Nephron (organoid): ENCODE results near the gene P2RY1.

ENCODE experiments used
- H3K27ac Mint-ChIP-seq, 3 experiments: 2 replicates each; pipeline ENCODE4 v1.8.0; 2020; ENCODE audit warnings: mixed read lengths in 3 of 3, mild to moderate bottlenecking in 2 of 3, moderate library complexity in 1 of 3
- H3K27me3 Mint-ChIP-seq: 2 replicates; pipeline ENCODE4 v1.8.0; 2021; ENCODE audit warnings: low read depth, mild to moderate bottlenecking, moderate library complexity, mixed read lengths
- H3K36me3 Mint-ChIP-seq: 2 replicates; pipeline ENCODE4 v1.8.0; 2020; ENCODE audit warnings: low read depth, mixed read lengths
- H3K4me1 Mint-ChIP-seq: 2 replicates; pipeline ENCODE4 v1.8.0; 2020; ENCODE audit warnings: mixed read lengths
- H3K4me3 Mint-ChIP-seq, 3 experiments: 2 replicates each; pipeline ENCODE4 v1.8.0; 2020; ENCODE audit warnings: mild to moderate bottlenecking in 3 of 3, mixed read lengths in 3 of 3, moderate library complexity in 2 of 3
- H3K9me3 Mint-ChIP-seq: 2 replicates; pipeline ENCODE4 v1.8.0; 2020; ENCODE audit warnings: mixed read lengths
- TF ChIP-seq, protein P1 (sequence below), 3 experiments: fragments of 200-600 bp; sonication (generic); IDR thresholded peaks; one replicate each; pipeline ENCODE4 v1.5.0; 2021; ENCODE audit warnings: antibody characterized with exemption in 3 of 3; ENCODE audit not compliant: unreplicated experiment in 3 of 3

P2RY1 gene, protein sequence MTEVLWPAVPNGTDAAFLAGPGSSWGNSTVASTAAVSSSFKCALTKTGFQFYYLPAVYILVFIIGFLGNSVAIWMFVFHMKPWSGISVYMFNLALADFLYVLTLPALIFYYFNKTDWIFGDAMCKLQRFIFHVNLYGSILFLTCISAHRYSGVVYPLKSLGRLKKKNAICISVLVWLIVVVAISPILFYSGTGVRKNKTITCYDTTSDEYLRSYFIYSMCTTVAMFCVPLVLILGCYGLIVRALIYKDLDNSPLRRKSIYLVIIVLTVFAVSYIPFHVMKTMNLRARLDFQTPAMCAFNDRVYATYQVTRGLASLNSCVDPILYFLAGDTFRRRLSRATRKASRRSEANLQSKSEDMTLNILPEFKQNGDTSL

DNA sequence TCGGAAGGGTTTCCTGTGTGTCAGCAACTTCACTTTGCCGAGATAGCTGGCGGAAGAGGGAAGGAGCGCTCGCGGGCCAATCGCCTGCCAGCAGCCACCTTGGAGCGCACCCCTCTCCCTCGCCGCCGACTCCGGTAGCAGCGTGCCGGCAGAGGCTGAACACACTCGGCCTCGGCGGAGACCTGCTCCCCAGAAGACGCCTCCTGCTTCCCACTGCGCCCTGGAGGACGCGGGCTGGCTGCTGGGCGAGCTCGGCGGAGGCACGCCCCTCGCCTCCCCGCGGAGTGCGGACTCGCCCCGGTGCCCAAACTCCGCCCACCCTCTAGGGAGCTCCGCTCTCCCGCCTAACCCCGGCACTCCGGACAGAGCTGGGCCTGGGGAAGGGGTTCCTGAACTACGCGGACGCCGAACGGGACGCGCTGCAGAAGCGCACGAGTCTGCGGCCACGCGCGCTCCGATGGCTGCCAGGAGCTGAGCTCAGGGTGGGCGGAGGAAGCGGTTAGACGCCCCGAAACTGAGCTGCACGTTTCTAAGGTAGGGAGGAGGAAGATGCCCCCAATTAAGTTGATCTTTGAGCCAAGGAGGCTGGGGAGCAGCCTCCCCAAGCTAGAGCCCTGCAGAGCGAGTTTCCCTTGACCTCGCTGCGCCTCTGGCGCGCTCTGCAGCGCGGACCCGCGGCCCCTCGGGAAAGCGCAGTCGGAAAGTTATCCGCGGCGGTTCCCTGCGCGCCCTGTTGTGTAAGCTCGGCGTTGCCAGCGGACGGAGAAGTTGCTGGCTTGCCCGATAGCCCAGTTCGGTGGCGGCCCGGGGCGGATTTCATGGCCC is at the start of gene P2RY1:
Gene P2RY1, plus strand, starts transcription at position 356 of the 825 bp plus-strand sequence. CDS start 652 bp downstream, outside the sequence.
- H3K36me3 Mint-ChIP-seq, result no peaks in the 10 kb centered on the region

DNA sequence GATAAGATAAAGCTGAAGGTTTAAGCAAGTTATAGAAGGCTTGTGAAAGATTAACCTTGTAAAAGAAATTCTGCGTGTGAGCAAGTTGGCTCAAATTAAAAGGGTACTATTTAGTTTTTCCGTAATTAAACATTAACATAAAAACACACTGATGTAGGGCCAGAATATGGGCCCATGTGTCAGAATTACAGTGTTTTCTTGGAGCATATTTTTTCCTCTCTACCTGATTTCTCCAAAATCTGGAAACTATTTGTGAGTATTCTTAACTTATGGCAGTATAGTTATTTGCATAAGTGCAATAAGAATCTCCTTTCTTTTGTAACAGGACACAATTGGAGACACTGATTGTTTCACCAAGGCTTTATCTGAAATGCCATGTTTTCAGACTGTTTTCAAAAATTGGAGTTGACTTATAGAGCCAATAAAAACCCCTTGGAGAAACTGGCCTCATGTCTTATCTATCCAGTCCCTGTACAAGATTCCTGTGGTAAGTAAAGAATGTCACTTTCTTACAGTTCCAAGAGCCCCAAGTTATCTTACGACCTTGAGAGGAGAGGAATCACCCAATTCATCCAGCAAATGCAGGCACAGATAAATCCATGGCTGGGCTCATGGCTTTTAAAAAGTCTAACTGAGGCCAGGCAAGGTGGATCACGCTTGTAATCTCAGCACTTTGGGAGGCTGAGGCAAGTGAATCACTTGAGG is 47.8 kb upstream of the P2RY1 start:
- Mint-ChIP-seq H3K27ac (no peak overlapping the region), H3K36me3 (peaks cover 3% of the 10 kb centered on the region), H3K4me3 (no peak overlapping the region), H3K27me3 (no peaks in the 10 kb centered on the region), H3K4me1 (no peaks in the 10 kb centered on the region), H3K9me3 (peaks cover 15% of the 10 kb centered on the region)
- TF ChIP-seq, protein P1, sequence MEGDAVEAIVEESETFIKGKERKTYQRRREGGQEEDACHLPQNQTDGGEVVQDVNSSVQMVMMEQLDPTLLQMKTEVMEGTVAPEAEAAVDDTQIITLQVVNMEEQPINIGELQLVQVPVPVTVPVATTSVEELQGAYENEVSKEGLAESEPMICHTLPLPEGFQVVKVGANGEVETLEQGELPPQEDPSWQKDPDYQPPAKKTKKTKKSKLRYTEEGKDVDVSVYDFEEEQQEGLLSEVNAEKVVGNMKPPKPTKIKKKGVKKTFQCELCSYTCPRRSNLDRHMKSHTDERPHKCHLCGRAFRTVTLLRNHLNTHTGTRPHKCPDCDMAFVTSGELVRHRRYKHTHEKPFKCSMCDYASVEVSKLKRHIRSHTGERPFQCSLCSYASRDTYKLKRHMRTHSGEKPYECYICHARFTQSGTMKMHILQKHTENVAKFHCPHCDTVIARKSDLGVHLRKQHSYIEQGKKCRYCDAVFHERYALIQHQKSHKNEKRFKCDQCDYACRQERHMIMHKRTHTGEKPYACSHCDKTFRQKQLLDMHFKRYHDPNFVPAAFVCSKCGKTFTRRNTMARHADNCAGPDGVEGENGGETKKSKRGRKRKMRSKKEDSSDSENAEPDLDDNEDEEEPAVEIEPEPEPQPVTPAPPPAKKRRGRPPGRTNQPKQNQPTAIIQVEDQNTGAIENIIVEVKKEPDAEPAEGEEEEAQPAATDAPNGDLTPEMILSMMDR (IDR thresholded peaks at IDR 0.05; ENCODE audit: unreplicated experiment in 3 of 3), result no peak

More for the DNA sequence above, at the start of gene P2RY1:
- TF ChIP-seq, protein P1 (IDR thresholded peaks at IDR 0.05; ENCODE audit: unreplicated experiment in 3 of 3), result peak in 2 of 3 experiments; percentile 41 to 45
- H3K4me1 Mint-ChIP-seq, result peaks cover 19% of the 10 kb centered on the region
- peaks cover 61% of the 10 kb centered on the region for H3K27me3 Mint-ChIP-seq
- H3K27ac Mint-ChIP-seq, result peak within 1 kb of the TSS; percentile 34 to 85 (median 64)
- H3K9me3 Mint-ChIP-seq, result no peaks in the 10 kb centered on the region
- peak within 1 kb of the TSS; percentile 93 to 98 (median 97) for H3K4me3 Mint-ChIP-seq

DNA sequence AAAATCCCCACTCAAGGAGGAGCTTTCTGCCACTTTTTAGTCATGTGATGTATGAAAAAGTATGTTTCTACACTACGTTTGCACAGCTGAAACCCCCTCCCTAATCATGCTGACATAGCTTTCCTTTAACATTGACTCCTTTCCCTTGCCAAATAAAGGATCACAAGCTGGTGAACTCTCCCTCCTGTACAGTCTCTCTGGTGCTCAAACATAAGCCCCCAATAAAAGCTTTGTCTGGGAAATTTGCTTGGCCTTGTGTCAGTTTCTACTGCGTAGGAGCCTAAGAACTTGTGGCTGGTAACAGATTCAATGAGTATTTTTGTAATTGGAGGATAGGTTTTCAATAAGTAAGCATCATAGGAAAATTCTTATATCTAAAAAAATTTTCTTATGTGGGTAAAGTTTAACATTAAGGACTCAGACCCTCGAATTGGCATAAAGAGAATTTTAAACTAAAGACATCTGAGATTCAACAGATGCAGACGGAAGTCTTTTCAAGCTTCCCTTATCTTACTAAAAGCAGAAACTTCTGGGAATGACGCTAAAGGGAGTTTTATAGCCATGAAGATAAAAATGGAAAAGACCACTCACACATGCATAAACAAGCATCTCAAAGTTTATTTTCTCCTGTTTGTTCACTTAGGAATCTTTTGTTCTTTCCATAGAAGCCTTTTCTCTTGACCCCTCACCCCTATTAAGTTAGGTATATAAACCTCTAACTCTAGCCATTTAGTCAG is 44.1 kb upstream of the P2RY1 start:
- Mint-ChIP-seq H3K9me3 (peaks cover 8% of the 10 kb centered on the region), H3K36me3 (peaks cover 3% of the 10 kb centered on the region), H3K27me3 (no peaks in the 10 kb centered on the region), H3K4me3 (no peak overlapping the region), H3K27ac (no peak overlapping the region), H3K4me1 (no peaks in the 10 kb centered on the region)
- TF ChIP-seq, protein P1 (IDR thresholded peaks at IDR 0.05; ENCODE audit: unreplicated experiment in 3 of 3), result no peak

DNA sequence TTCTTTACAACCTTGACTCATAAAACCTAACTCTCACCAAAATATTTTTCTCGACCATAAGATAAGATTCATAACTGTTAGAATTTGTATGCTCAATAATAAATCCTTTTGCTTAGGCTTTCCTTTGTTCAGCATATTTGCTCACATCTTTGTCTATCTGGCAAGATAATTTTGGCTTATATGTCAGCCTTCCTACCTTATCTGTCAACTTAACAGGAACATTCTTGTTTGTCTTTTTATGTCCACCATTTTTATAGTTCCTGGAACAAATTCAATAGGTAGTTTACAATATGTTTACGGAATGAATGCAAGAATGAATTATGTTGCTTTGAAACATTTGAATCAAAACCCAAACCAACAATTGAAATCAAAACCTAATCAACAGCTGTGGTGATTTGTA is 41.0 kb upstream of the P2RY1 start:
- Mint-ChIP-seq H3K36me3 (no peaks in the 10 kb centered on the region), H3K4me1 (no peaks in the 10 kb centered on the region), H3K27ac (no peak overlapping the region), H3K27me3 (no peaks in the 10 kb centered on the region), H3K9me3 (no peaks in the 10 kb centered on the region), H3K4me3 (no peak overlapping the region)
- TF ChIP-seq, protein P1 (IDR thresholded peaks at IDR 0.05; ENCODE audit: unreplicated experiment in 3 of 3), result no peak

DNA sequence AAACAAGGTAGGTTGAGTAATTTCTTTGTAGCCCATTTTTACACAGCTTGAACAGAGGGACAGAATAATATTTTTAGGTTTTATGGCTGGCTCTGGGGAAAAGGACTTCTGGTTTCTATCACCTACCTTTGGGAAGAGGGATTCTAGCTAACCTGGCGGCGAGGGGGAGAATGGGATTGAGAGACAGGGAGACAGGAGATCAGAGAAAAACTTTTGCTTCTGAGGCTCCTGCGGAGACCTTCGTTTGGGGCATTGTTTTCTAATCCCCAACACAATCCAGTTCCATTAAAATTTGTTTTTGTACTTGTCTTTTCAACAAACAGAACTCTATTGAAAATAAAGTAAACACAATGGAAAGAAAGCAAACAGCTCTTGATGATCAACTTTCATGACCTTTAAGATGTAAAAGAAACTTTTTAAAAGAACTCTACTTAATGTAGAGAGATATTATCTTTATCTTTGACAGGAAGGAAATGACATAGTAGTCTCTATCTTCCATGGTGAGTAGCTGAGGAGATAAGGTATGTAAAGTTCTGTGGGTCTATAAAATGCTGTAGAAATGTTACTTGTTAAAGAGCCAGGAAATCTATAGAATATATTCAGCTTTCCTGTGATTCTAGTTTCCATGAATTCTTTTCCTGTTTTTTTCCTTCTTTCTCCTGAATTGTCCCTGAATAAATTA is 37.0 kb upstream of the P2RY1 start:
- TF ChIP-seq, protein P1 (IDR thresholded peaks at IDR 0.05; ENCODE audit: unreplicated experiment in 3 of 3), result no peak
- Mint-ChIP-seq H3K27ac (no peak overlapping the region), H3K27me3 (no peaks in the 10 kb centered on the region), H3K9me3 (no peaks in the 10 kb centered on the region), H3K4me3 (no peak overlapping the region), H3K4me1 (peaks cover 6% of the 10 kb centered on the region), H3K36me3 (no peaks in the 10 kb centered on the region)
